GM21717 (cell line): ENCODE data around the gene KRT84.

ENCODE experiments used
- ATAC-seq: cut with Tn5 transposase; IDR thresholded peaks from one replicate; pipeline ENCODE4 v1.9.1; 2021; ENCODE audit warnings: mild to moderate bottlenecking, moderate library complexity; ENCODE audit not compliant: unreplicated experiment

KRT84 gene

GRCh38 chr12:52387859-52388258, 2.4 kb upstream of the KRT84 start:
- ATAC-seq = no peak

- ATAC-seq = no peak
Measured at GRCh38 chr12:52383331-52383730, 2.1 kb downstream of the KRT84 start.

GRCh38 chr12:52382854-52383253, 2.6 kb downstream of the KRT84 start:
- ATAC-seq = no peak

GRCh38 chr12:52381206-52381605, 4.2 kb downstream of the KRT84 start:
- ATAC-seq = no peak

- no peak for ATAC-seq
Measured at GRCh38 chr12:52380271-52380694, 5.2 kb downstream of the KRT84 start.

- no peak for ATAC-seq
Measured at GRCh38 chr12:52379536-52379935, 5.9 kb downstream of the KRT84 start.

- no peak for ATAC-seq
Measured at GRCh38 chr12:52378091-52378490, 7.4 kb downstream of the KRT84 start.

- no peak for ATAC-seq
Measured at GRCh38 chr12:52377266-52377665, 8.2 kb downstream of the KRT84 start.

- no peak for ATAC-seq
Measured at GRCh38 chr12:52372216-52373154, 13.0 kb downstream of the KRT84 start.

- no peak for ATAC-seq
Measured at GRCh38 chr12:52371716-52372115, 13.7 kb downstream of the KRT84 start.

- no peak for ATAC-seq
Measured at GRCh38 chr12:52370926-52371608, 14.4 kb downstream of the KRT84 start.

- no peak for ATAC-seq
Measured at GRCh38 chr12:52369809-52370208, 15.6 kb downstream of the KRT84 start.

GRCh38 chr12:52369211-52369610, 16.2 kb downstream of the KRT84 start:
- ATAC-seq = no peak

GRCh38 chr12:52368508-52368907, 16.9 kb downstream of the KRT84 start:
- no peak for ATAC-seq

- ATAC-seq = no peak
Measured at GRCh38 chr12:52367876-52368275, 17.6 kb downstream of the KRT84 start.

GRCh38 chr12:52366738-52367485, 18.5 kb downstream of the KRT84 start, which contains the start of gene KRT85:
Gene KRT85, minus strand, starts transcription at chr12:52367481. Its CDS starts 76 bp downstream, at chr12:52367405.
- no peak for ATAC-seq

- no peak for ATAC-seq
Measured at GRCh38 chr12:52364901-52365489, 20.5 kb downstream of the KRT84 start.

GRCh38 chr12:52364061-52364460, 21.4 kb downstream of the KRT84 start:
- no peak for ATAC-seq

- ATAC-seq = no peak
Measured at GRCh38 chr12:52363111-52363679, 22.3 kb downstream of the KRT84 start.

- no peak for ATAC-seq
Measured at GRCh38 chr12:52362118-52362726, 23.2 kb downstream of the KRT84 start.
